Endothelial cell of umbilical vein (primary cell): ENCODE results near the gene GRB2.

Experiments used
- EZH2 ChIP-seq: IDR thresholded peaks from 2 replicates; pipeline ENCODE4 v1.6.1; 2012; ENCODE audit warnings: borderline replicate concordance, low read depth, mild to moderate bottlenecking, moderate library complexity, low read length, inconsistent platforms; ENCODE audit not compliant: severe bottlenecking
- JUN ChIP-seq: IDR thresholded peaks from 2 replicates; pipeline ENCODE4 v1.6.1; 2011; ENCODE audit warnings: borderline replicate concordance, low read depth; ENCODE audit not compliant: insufficient read length, insufficient read depth
- POLR2A ChIP-seq: IDR thresholded peaks from 2 replicates; pipeline ENCODE4 v1.6.1; 2012; ENCODE audit warnings: low read depth, mild to moderate bottlenecking, control low read depth, low read length
- POLR2AphosphoS5 ChIP-seq: IDR thresholded peaks from 2 replicates; pipeline ENCODE4 v1.6.1; 2012; ENCODE audit warnings: low read depth, mild to moderate bottlenecking, control low read depth, low read length, moderate library complexity; ENCODE audit not compliant: insufficient read depth
- TF ChIP-seq, protein P1 (sequence below), 2 donors: IDR thresholded peaks; 1 replicate in 1 of 2; 2 replicates in 1 of 2; pipeline ENCODE4 v1.5.1; 2011; ENCODE audit warnings: low read length in 2 of 2, mild to moderate bottlenecking in 2 of 2, moderate library complexity in 2 of 2, control low read depth in 1 of 2, inconsistent platforms in 1 of 2, low read depth in 1 of 2; ENCODE audit not compliant: insufficient read depth in 1 of 2; ENCODE audit errors: extremely low read depth in 1 of 2

DNA sequence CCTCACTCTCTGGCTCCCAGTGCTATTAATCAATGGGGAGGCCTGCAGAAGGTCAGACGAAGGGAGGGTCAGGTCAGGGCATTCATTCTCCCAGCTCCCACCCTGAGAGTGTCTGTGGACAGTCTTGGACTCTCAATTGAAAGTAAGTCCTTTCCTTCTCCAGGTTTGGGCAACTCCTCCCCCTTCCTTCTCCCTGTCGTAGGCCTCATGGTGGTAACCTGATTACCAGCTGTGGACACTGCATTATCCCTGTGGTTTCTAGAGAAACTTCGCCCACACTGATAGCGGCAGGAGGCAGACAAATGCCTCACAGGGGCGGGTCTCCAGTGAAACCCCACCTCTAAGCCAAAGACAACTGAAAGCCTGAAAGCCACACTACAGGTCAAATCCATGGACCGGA lies 58.6 kb downstream of the GRB2 start:
- no peak for TF ChIP-seq POLR2A
- TF ChIP-seq, protein P1, sequence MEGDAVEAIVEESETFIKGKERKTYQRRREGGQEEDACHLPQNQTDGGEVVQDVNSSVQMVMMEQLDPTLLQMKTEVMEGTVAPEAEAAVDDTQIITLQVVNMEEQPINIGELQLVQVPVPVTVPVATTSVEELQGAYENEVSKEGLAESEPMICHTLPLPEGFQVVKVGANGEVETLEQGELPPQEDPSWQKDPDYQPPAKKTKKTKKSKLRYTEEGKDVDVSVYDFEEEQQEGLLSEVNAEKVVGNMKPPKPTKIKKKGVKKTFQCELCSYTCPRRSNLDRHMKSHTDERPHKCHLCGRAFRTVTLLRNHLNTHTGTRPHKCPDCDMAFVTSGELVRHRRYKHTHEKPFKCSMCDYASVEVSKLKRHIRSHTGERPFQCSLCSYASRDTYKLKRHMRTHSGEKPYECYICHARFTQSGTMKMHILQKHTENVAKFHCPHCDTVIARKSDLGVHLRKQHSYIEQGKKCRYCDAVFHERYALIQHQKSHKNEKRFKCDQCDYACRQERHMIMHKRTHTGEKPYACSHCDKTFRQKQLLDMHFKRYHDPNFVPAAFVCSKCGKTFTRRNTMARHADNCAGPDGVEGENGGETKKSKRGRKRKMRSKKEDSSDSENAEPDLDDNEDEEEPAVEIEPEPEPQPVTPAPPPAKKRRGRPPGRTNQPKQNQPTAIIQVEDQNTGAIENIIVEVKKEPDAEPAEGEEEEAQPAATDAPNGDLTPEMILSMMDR (IDR thresholded peaks at IDR 0.05; ENCODE audit: extremely low read depth in 1 of 2, insufficient read depth in 1 of 2, low read depth in 1 of 2, low read length in 2 of 2): no peak
- no peak for TF ChIP-seq JUN
- TF ChIP-seq EZH2: no peak
- no peak for TF ChIP-seq POLR2AphosphoS5
